ENCODE measurements around the gene IL32. TPM values are rescaled to one million over a fixed set of nuclear protein-coding genes. Genes with fewer than 3 reads are reported as not detected.

Gene IL32
- total and polyA plus RNA-seq, 2 experiments from 2014 or later, result 2.3 to 6.1 TPM

DNA sequence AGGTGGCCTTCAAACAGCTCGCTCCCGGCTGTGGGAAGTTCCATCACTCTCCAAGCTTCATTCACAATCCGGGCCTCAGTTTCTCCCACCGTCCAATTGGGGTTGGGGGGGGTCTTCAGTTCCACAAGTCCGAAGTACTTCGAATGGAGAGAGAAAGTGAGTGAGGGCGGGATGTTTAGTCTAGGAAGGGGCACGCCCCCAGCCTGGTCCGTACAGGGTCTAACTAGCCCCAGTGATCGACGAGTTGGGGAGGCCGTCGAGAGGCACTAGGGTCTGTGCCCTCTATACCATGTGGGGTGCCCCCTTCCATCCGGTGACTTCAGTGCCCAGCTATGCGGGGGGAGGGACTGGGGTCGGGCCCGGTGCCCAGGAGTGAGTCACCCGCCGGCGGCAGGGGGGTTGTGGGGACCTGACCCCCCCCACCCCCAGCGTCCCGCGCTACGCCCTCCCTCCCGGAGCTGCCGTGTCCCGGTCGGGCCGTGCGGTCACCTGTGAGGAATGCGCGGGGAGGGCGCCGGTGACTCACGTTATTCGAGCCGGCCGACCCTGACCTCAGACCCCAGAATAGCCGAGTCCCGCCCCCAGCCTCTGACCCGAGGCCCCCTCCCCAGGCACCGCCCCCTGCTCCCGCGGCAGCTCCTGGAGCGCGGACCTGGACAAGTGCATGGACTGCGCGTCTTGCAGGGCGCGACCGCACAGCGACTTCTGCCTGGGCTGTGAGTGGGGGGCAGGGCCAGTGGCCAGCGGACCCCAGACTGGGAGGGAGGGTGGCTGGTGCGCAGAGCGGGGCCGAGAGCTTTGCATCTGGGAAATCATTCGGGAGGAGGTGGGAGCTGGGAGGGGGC lies 44.6 kb upstream of the IL32 start:
- peaks cover 49% of the 10 kb centered on the region for H3K27me3 Mint-ChIP-seq (ENCODE audit: insufficient read depth, low read depth, poor library complexity)

More for the DNA sequence above, 44.6 kb upstream of the IL32 start:
- Histone ChIP-seq H3K27ac (ENCODE audit: low read depth) (peak overlapping the region; percentile 99), H2AFZ (no peak overlapping the region), H3K27me3 (ENCODE audit: insufficient read depth) (no peaks in the 10 kb centered on the region; the same call in 1 of the 2 replicates), H3K9me2 (ENCODE audit: insufficient read depth) (no peaks in the 10 kb centered on the region), H3F3A (replicated peaks; ENCODE audit: low read depth) (peaks cover 56% of the 10 kb centered on the region), H3K4me2 (peak overlapping the region; percentile 97), H3K4me3 (peak overlapping the region; percentile 85), H3K36me3 (ENCODE audit: insufficient read depth) (no peaks in the 10 kb centered on the region), H4K20me1 (replicated peaks; ENCODE audit: insufficient read depth) (peaks cover 35% of the 10 kb centered on the region), H3K4me1 (ENCODE audit: insufficient read depth) (peaks cover 42% of the 10 kb centered on the region), H3K79me2 (replicated peaks; ENCODE audit: insufficient read depth) (peaks cover 38% of the 10 kb centered on the region)
- TF ChIP-seq ZNF114 (CRISPR knock-in tag; IDR thresholded peaks at IDR 0.05) (no peak), STAT1 (IDR thresholded peaks at IDR 0.05; ENCODE audit: unreplicated experiment) (no peak), POLR2AphosphoS5 (IDR thresholded peaks at IDR 0.05; ENCODE audit: low read depth) (peak; percentile 59; the same call in 1 of the 2 replicates), ZNF462 (CRISPR knock-in tag; IDR thresholded peaks at IDR 0.05) (no peak), CREB1 (CRISPR knock-in tag; IDR thresholded peaks at IDR 0.05; ENCODE audit: low read depth) (0 out of 2 replicates have a peak, but pooled peaks have one; percentile 2), NANOG (IDR thresholded peaks at IDR 0.05; ENCODE audit: borderline replicate concordance) (no peak), REST (IDR thresholded peaks at IDR 0.05; ENCODE audit: unreplicated experiment) (no peak)
- TF ChIP-seq, protein P1, sequence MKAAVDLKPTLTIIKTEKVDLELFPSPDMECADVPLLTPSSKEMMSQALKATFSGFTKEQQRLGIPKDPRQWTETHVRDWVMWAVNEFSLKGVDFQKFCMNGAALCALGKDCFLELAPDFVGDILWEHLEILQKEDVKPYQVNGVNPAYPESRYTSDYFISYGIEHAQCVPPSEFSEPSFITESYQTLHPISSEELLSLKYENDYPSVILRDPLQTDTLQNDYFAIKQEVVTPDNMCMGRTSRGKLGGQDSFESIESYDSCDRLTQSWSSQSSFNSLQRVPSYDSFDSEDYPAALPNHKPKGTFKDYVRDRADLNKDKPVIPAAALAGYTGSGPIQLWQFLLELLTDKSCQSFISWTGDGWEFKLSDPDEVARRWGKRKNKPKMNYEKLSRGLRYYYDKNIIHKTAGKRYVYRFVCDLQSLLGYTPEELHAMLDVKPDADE (IDR thresholded peaks at IDR 0.05), result no peak
- TF ChIP-seq, protein P2, sequence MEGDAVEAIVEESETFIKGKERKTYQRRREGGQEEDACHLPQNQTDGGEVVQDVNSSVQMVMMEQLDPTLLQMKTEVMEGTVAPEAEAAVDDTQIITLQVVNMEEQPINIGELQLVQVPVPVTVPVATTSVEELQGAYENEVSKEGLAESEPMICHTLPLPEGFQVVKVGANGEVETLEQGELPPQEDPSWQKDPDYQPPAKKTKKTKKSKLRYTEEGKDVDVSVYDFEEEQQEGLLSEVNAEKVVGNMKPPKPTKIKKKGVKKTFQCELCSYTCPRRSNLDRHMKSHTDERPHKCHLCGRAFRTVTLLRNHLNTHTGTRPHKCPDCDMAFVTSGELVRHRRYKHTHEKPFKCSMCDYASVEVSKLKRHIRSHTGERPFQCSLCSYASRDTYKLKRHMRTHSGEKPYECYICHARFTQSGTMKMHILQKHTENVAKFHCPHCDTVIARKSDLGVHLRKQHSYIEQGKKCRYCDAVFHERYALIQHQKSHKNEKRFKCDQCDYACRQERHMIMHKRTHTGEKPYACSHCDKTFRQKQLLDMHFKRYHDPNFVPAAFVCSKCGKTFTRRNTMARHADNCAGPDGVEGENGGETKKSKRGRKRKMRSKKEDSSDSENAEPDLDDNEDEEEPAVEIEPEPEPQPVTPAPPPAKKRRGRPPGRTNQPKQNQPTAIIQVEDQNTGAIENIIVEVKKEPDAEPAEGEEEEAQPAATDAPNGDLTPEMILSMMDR (conservative IDR thresholded peaks at IDR 0.05; ENCODE audit: low read depth in 2 of 2), result no peak
- ATAC-seq (peak; percentile 7), DNase-seq (ENCODE audit: low spot score) (peak; percentile 95)
- H3K4me1 Mint-ChIP-seq, result peaks cover 34% of the 10 kb centered on the region
- peak overlapping the region; percentile 96 for H3K4me3 Mint-ChIP-seq
- peaks cover 39% of the 10 kb centered on the region for H3K36me3 Mint-ChIP-seq (ENCODE audit: low read depth)
- H3K9me3 Mint-ChIP-seq, result peaks cover 7% of the 10 kb centered on the region; the same call in 2 of the 3 replicates
- peak overlapping the region; percentile 98 for H3K27ac Mint-ChIP-seq

All from GM23338 (cell line).